Measurements from ENCODE around the gene OAS1. TPM values are rescaled to one million over a fixed set of nuclear protein-coding genes. Genes with fewer than 3 reads are reported as not detected.

The OAS1 gene
- 10.9 and 43.6 TPM in 2 replicates for total RNA-seq

- no peak for DNase-seq (ENCODE audit: extremely low read depth, low read depth, low spot score)
Measured at GRCh38 chr12:112906712-112907414, at the start of gene OAS1. TSS of gene OAS1 (plus strand) at chr12:112906962. CDS start at chr12:112907040, 78 bp downstream.

GRCh38 chr12:112859291-112859690 is 47.5 kb upstream of the OAS1 start:
- no peak for DNase-seq (ENCODE audit: extremely low read depth, low read depth, low spot score)

GRCh38 chr12:112860181-112860580 is 46.6 kb upstream of the OAS1 start:
- no peak for DNase-seq (ENCODE audit: extremely low read depth, low read depth, low spot score)

- no peak for DNase-seq (ENCODE audit: extremely low read depth, low read depth, low spot score)
Measured at GRCh38 chr12:112861284-112861683, 45.5 kb upstream of the OAS1 start.

- DNase-seq (ENCODE audit: extremely low read depth, low read depth, low spot score) = no peak
Measured at GRCh38 chr12:112862636-112863290, 44.0 kb upstream of the OAS1 start.

- DNase-seq (ENCODE audit: extremely low read depth, low read depth, low spot score) = no peak
Measured at GRCh38 chr12:112868459-112869041, 38.2 kb upstream of the OAS1 start.

GRCh38 chr12:112869091-112869490 is 37.7 kb upstream of the OAS1 start:
- DNase-seq (ENCODE audit: extremely low read depth, low read depth, low spot score) = no peak

GRCh38 chr12:112869778-112870177 is 37.0 kb upstream of the OAS1 start:
- DNase-seq (ENCODE audit: extremely low read depth, low read depth, low spot score) = no peak

- no peak for DNase-seq (ENCODE audit: extremely low read depth, low read depth, low spot score)
Measured at GRCh38 chr12:112870267-112870980, 36.3 kb upstream of the OAS1 start.

GRCh38 chr12:112875608-112876007 is 31.2 kb upstream of the OAS1 start:
- no peak for DNase-seq (ENCODE audit: extremely low read depth, low read depth, low spot score)

- no peak for DNase-seq (ENCODE audit: extremely low read depth, low read depth, low spot score)
Measured at GRCh38 chr12:112876506-112876905, 30.3 kb upstream of the OAS1 start.

- no peak for DNase-seq (ENCODE audit: extremely low read depth, low read depth, low spot score)
Measured at GRCh38 chr12:112877006-112877405, 29.8 kb upstream of the OAS1 start.

GRCh38 chr12:112878488-112878887 is 28.3 kb upstream of the OAS1 start:
- no peak for DNase-seq (ENCODE audit: extremely low read depth, low read depth, low spot score)

GRCh38 chr12:112879191-112879705 is 27.5 kb upstream of the OAS1 start:
- no peak for DNase-seq (ENCODE audit: extremely low read depth, low read depth, low spot score)

- no peak for DNase-seq (ENCODE audit: extremely low read depth, low read depth, low spot score)
Measured at GRCh38 chr12:112881602-112882001, 25.2 kb upstream of the OAS1 start.

GRCh38 chr12:112885236-112885635 is 21.5 kb upstream of the OAS1 start:
- no peak for DNase-seq (ENCODE audit: extremely low read depth, low read depth, low spot score)

- no peak for DNase-seq (ENCODE audit: extremely low read depth, low read depth, low spot score)
Measured at GRCh38 chr12:112887550-112887949, 19.2 kb upstream of the OAS1 start.

GRCh38 chr12:112891093-112892024 is 15.4 kb upstream of the OAS1 start:
- no peak for DNase-seq (ENCODE audit: extremely low read depth, low read depth, low spot score)

- no peak for DNase-seq (ENCODE audit: extremely low read depth, low read depth, low spot score)
Measured at GRCh38 chr12:112892856-112893255, 13.9 kb upstream of the OAS1 start.

- DNase-seq (ENCODE audit: extremely low read depth, low read depth, low spot score) = no peak
Measured at GRCh38 chr12:112894128-112894527, 12.6 kb upstream of the OAS1 start.

All from glomerular endothelial cell (primary cell).